ENCODE results near the gene KRT81. TPM values are rescaled to one million over a fixed set of nuclear protein-coding genes. Genes with fewer than 3 reads are reported as not detected.
"Not testable (repeated sequence)": the region's sequence is repeated elsewhere in the genome, so short reads cannot be mapped to it uniquely, and the experiment has no call there.

Gene KRT81
- total and polyA plus RNA-seq, 7 donors: 0.03 to 0.14 TPM; not detected in 5

- intact Hi-C loops (cut with DNase I); H3K4me3 ChIP-seq; H3K27ac ChIP-seq; H3K9me3 ChIP-seq; H3K36me3 ChIP-seq (ENCODE audit: insufficient read depth in 1 of 2, low read depth in 1 of 2); ATAC-seq; H3K4me1 ChIP-seq; H3K27me3 ChIP-seq (ENCODE audit: insufficient read depth in 3 of 3, low read length in 2 of 3); DNase-seq: not testable (repeated sequence)
- WGBS, 3 donors: 82 to 86% (median 86%) methylated on average over 18 to 23 of the region's 31 CpGs
Measured at GRCh38 chr12:52301721-52302120, 10.4 kb upstream of the KRT81 start.

DNA sequence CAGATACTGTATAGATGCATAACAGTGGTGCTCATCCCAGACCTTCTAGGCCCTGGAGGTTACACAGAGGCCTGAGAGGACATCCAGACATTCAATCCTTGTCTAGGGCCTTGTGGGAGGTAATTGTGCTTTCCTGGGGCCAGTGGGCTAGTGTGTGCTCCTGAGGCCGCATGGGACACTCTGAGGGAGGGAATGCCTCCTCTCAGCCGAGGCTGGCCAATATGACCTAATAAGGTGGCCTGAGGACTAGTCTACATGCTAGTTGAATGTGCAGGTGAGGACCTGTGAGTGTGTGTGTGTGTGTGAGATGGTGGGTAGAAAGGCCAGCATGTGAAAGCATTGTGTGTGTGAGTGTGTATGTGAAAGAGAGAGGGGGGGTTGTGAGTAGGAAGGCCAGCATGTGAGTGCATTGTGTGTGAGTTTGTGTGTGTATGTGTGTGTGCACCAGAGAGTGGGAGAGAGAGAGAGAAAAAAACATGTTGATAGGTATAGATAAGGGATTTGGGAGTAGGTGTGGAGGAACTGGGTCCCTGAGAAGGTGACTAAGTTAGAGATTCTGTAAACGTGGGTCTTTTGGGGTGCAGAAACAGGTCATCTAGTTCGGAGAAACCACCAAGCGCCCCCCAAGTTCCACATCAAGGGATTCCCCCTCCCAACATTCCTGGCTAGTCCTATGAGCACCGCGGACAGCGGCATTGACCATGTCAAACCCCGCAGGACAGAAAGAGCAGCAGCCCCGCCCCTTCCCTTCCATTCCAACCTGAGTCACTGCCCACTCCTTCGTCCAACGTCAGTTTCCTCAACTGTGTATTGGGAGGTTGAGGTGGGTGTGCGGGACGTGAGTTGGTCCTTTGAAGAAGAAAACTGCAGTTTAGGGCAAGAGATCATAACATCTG is 9.7 kb upstream of the KRT81 start:
- no peaks in the 10 kb centered on the region for H3K27me3 ChIP-seq (ENCODE audit: insufficient read depth in 3 of 3, low read length in 2 of 3)
- TF ChIP-seq, protein P1, sequence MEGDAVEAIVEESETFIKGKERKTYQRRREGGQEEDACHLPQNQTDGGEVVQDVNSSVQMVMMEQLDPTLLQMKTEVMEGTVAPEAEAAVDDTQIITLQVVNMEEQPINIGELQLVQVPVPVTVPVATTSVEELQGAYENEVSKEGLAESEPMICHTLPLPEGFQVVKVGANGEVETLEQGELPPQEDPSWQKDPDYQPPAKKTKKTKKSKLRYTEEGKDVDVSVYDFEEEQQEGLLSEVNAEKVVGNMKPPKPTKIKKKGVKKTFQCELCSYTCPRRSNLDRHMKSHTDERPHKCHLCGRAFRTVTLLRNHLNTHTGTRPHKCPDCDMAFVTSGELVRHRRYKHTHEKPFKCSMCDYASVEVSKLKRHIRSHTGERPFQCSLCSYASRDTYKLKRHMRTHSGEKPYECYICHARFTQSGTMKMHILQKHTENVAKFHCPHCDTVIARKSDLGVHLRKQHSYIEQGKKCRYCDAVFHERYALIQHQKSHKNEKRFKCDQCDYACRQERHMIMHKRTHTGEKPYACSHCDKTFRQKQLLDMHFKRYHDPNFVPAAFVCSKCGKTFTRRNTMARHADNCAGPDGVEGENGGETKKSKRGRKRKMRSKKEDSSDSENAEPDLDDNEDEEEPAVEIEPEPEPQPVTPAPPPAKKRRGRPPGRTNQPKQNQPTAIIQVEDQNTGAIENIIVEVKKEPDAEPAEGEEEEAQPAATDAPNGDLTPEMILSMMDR (IDR thresholded peaks at IDR 0.05): no peak
- DNase-seq (no peak), ATAC-seq (no peak)
- no peaks in the 10 kb centered on the region for H3K4me1 ChIP-seq
- 61 to 69% (median 61%) methylated on average over 14 of the region's 14 CpGs for WGBS, 3 donors
- H3K4me3 ChIP-seq: no peak overlapping the region
- H3K36me3 ChIP-seq (ENCODE audit: insufficient read depth in 1 of 2, low read depth in 1 of 2): no peaks in the 10 kb centered on the region
- intact Hi-C loops (cut with DNase I): no loop called here
- no peak overlapping the region for H3K27ac ChIP-seq
- no peaks in the 10 kb centered on the region for H3K9me3 ChIP-seq

- no peak for ATAC-seq
- Histone ChIP-seq H3K36me3 (ENCODE audit: insufficient read depth in 1 of 2, low read depth in 1 of 2) (no peaks in the 10 kb centered on the region), H3K27ac (no peak overlapping the region), H3K9me3 (no peaks in the 10 kb centered on the region), H3K4me1 (no peaks in the 10 kb centered on the region), H3K4me3 (no peak overlapping the region), H3K27me3 (ENCODE audit: insufficient read depth in 3 of 3, low read length in 2 of 3) (no peaks in the 10 kb centered on the region)
- intact Hi-C loops (cut with DNase I): no loop called here
- TF ChIP-seq, protein P1 (IDR thresholded peaks at IDR 0.05): no peak
- no peak for DNase-seq
- 76 to 80% (median 78%) methylated on average over 4 of the region's 4 CpGs for WGBS, 3 donors
Measured at GRCh38 chr12:52298677-52299190, 7.4 kb upstream of the KRT81 start.

- H3K27ac ChIP-seq: no peak overlapping the region
- intact Hi-C loops (cut with DNase I): no loop called here
- H3K9me3 ChIP-seq: no peaks in the 10 kb centered on the region
- H3K36me3 ChIP-seq (ENCODE audit: insufficient read depth in 1 of 2, low read depth in 1 of 2): no peaks in the 10 kb centered on the region
- ATAC-seq (no peak), DNase-seq (no peak)
- peaks cover 0 to 5% (median under 1%) of the 10 kb centered on the region in 3 donors for H3K27me3 ChIP-seq (ENCODE audit: insufficient read depth in 3 of 3, low read length in 2 of 3)
- no peaks in the 10 kb centered on the region for H3K4me1 ChIP-seq
- H3K4me3 ChIP-seq: no peak overlapping the region
- 72 to 85% (median 84%) methylated on average over 5 of the region's 5 CpGs for WGBS, 3 donors
- TF ChIP-seq, protein P1 (IDR thresholded peaks at IDR 0.05): no peak
Measured at GRCh38 chr12:52296572-52297215, 5.4 kb upstream of the KRT81 start.

DNA sequence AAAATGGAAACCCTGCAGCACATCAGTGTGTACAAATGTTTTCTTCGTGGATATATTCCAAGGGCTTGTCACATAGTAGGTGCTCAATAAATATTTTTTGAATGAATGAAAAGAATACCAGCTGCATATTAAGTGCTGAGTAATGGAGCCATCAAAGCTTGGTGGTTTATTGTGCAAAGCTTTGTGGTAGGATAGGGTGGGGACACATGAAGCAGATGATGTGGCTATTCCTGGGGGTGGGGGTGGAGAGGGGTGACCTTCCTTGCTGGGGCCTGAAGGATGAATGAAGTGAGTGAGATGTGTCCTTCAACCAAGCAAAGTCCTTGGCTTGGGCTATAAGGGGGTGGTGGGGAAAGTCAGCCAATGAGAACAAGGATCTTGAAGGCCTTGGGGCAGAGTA is 4.3 kb upstream of the KRT81 start:
- no peaks in the 10 kb centered on the region for H3K36me3 ChIP-seq (ENCODE audit: insufficient read depth in 1 of 2, low read depth in 1 of 2)
- WGBS, 3 donors: 77 to 89% (median 80%) methylated on average over 1 of the region's 1 CpG
- no peaks in the 10 kb centered on the region for H3K9me3 ChIP-seq
- TF ChIP-seq, protein P1 (IDR thresholded peaks at IDR 0.05): no peak
- no peaks in the 10 kb centered on the region for H3K4me1 ChIP-seq
- DNase-seq (no peak), ATAC-seq (no peak)
- intact Hi-C loops (cut with DNase I): no loop called here
- H3K4me3 ChIP-seq: no peak overlapping the region
- H3K27me3 ChIP-seq (ENCODE audit: insufficient read depth in 3 of 3, low read length in 2 of 3): peaks cover 0 to 5% (median 5%) of the 10 kb centered on the region in 3 donors
- no peak overlapping the region for H3K27ac ChIP-seq
